HCT116 (cell line): ENCODE data around the gene ATN1. TPM values are rescaled to one million over a fixed set of nuclear protein-coding genes. Genes with fewer than 3 reads are reported as not detected.

Source experiments
- ATAC-seq: fragments of 200-7000 bp; cut with Tn5 transposase; 2 replicates; pipeline ENCODE4 v1.9.1; 2020; ENCODE audit warnings: mild to moderate bottlenecking, moderate library complexity
- BruUV-seq: library from RNA; stranded (reverse); fragments of 400-500 nt; replicated peaks from 2 replicates; lab custom pipeline; 2021; lab: Mats Ljungman, UMichigan
- CTCF ChIA-PET: fragments of 300-600 bp; sonication (Branson Sonifier 250); formaldehyde crosslinking; loops from one replicate; lab custom pipeline; 2021; ENCODE audit warnings: antibody characterized with exemption; lab: Charles Lee
- POLR2A ChIA-PET: fragments of 300-600, 350-600 bp; sonication (Branson Sonifier 250); formaldehyde crosslinking; loops from one replicate; lab custom pipeline; 2021; ENCODE audit warnings: antibody characterized with exemption; lab: Charles Lee
- RAD21 ChIA-PET, 2 experiments: fragments of 300-600 bp; sonication (Branson Sonifier 250); formaldehyde crosslinking; loops; one replicate each; lab custom pipeline; 2023; ENCODE audit warnings: low total read pairs in 2 of 2; ENCODE audit not compliant: uncharacterized antibody in 2 of 2, unreplicated experiment in 2 of 2, low non-redundant PET in 1 of 2; lab: Charles Lee
- DNase-seq: peaks from one replicate; pipeline ENCODE4 v3.0.0-alpha.2; 2010; ENCODE audit warnings: low read depth, low spot score
- H2AFZ ChIP-seq: fragments of 200-600 bp; shearing (Covaris generic), sonication (generic); 2 replicates; pipeline ENCODE4 v1.6.1; 2017; ENCODE audit warnings: low read depth, mixed run types, mixed read lengths, antibody characterized with exemption, low read length; ENCODE audit not compliant: poor library complexity, severe bottlenecking
- H3K27ac ChIP-seq: 2 replicates; pipeline ENCODE4 v1.5.1; 2012; ENCODE audit warnings: low read depth, low read length
- H3K27me3 ChIP-seq: fragments of 200-600 bp; sonication (generic); 2 replicates; pipeline ENCODE4 v1.6.1; 2016; ENCODE audit warnings: mixed run types, low read length, mixed read lengths; ENCODE audit not compliant: insufficient read depth
- H3K36me3 ChIP-seq, 2 experiments: fragments of 200-500 bp in 1 of 2; fragments of 200-600 bp in 1 of 2; sonication (Bioruptor generic) in 1 of 2; sonication (generic) in 1 of 2; 2 replicates each; pipeline versions ENCODE4 v1.5.1 to v1.6.1; 2014 to 2016; ENCODE audit warnings: low read length in 2 of 2, inconsistent platforms in 1 of 2, mixed read lengths in 1 of 2, mixed run types in 1 of 2; ENCODE audit not compliant: insufficient read depth in 2 of 2, control insufficient read depth in 1 of 2
- H3K4me1 ChIP-seq, 2 experiments: fragments of 200-600 bp in 1 of 2; sonication (generic) in 1 of 2; 2 replicates each; pipeline versions ENCODE4 v1.5.1 to v1.6.1; 2012 to 2017; ENCODE audit warnings: low read length in 2 of 2, inconsistent platforms in 1 of 2, mild to moderate bottlenecking in 1 of 2, mixed read lengths in 1 of 2, mixed run types in 1 of 2, moderate library complexity in 1 of 2; ENCODE audit not compliant: insufficient read depth in 2 of 2, control insufficient read depth in 1 of 2
- H3K4me2 ChIP-seq: fragments of 200-600 bp; sonication (generic); 2 replicates; pipeline ENCODE4 v1.6.1; 2017; ENCODE audit warnings: mixed run types, low read length, mixed read lengths
- H3K4me3 ChIP-seq, 2 experiments: fragments of 200-600 bp in 1 of 2; sonication (generic) in 1 of 2; replicated peaks in 1 of 2; 2 replicates each; pipeline ENCODE4 v1.5.1; 2011 to 2016; ENCODE audit warnings: low read length in 2 of 2, control low read depth in 1 of 2, low read depth in 1 of 2, mild to moderate bottlenecking in 1 of 2, mixed read lengths in 1 of 2, mixed run types in 1 of 2
- H3K79me2 ChIP-seq: fragments of 200-600 bp; sonication (generic); 2 replicates; pipeline ENCODE4 v1.6.1; 2017; ENCODE audit warnings: mild to moderate bottlenecking, mixed run types, low read length, moderate library complexity, mixed read lengths; ENCODE audit not compliant: insufficient read depth
- H3K9ac ChIP-seq: fragments of 200-600 bp; sonication (generic); 2 replicates; pipeline ENCODE4 v1.6.1; 2016; ENCODE audit warnings: low read length, mixed read lengths
- H3K9me2 ChIP-seq: fragments of 200-600 bp; sonication (generic), shearing (Covaris generic); 2 replicates; pipeline ENCODE4 v1.6.1; 2017; ENCODE audit warnings: mixed run types, mild to moderate bottlenecking, moderate library complexity; ENCODE audit not compliant: insufficient read depth
- H3K9me3 ChIP-seq, 2 experiments: fragments of 200-500 bp in 1 of 2; fragments of 200-600 bp in 1 of 2; sonication (Bioruptor generic) in 1 of 2; sonication (generic) in 1 of 2; 2 replicates each; pipeline ENCODE4 v1.6.1; 2014 to 2017; ENCODE audit warnings: low read length in 2 of 2, mixed read lengths in 2 of 2, inconsistent platforms in 1 of 2, low read depth in 1 of 2, mild to moderate bottlenecking in 1 of 2, mixed run types in 1 of 2, moderate library complexity in 1 of 2; ENCODE audit not compliant: control insufficient read depth in 1 of 2, insufficient read depth in 1 of 2
- H4K20me1 ChIP-seq: fragments of 200-600 bp; sonication (generic), shearing (Covaris generic); 2 replicates; pipeline ENCODE4 v1.6.1; 2017; ENCODE audit warnings: mixed run types, mild to moderate bottlenecking, moderate library complexity; ENCODE audit not compliant: insufficient read depth
- CEBPB ChIP-seq: IDR thresholded peaks from 2 replicates; pipeline ENCODE4 v1.6.1; 2012; ENCODE audit warnings: low read depth
- CTCF ChIP-seq, 3 experiments: fragments of 200-600 bp in 1 of 3; sonication (generic) in 1 of 3; IDR thresholded peaks in 2 of 3; conservative IDR thresholded peaks in 1 of 3; 2 replicates each; pipeline ENCODE4 v1.5.1; 2012 to 2017; ENCODE audit warnings: low read depth in 2 of 3, low read length in 2 of 3, antibody characterized with exemption in 1 of 3, borderline replicate concordance in 1 of 3, control low read depth in 1 of 3, mild to moderate bottlenecking in 1 of 3, mixed read lengths in 1 of 3, mixed run types in 1 of 3, moderate library complexity in 1 of 3; ENCODE audit not compliant: insufficient read depth in 1 of 3
- ELF1 ChIP-seq: IDR thresholded peaks from 2 replicates; pipeline ENCODE4 v1.6.1; 2012; ENCODE audit warnings: low read depth, borderline replicate concordance
- EZH2 ChIP-seq: fragments of 200-600 bp; sonication (generic); IDR thresholded peaks from 2 replicates; pipeline ENCODE4 v1.6.1; 2017; ENCODE audit warnings: antibody characterized with exemption, mixed run types
- EZH2phosphoT487 ChIP-seq: fragments of 200-600 bp; IDR thresholded peaks from 2 replicates; pipeline ENCODE4 v1.6.1; 2018; ENCODE audit warnings: antibody characterized with exemption, borderline replicate concordance
- FOSL1 ChIP-seq: IDR thresholded peaks from 2 replicates; pipeline ENCODE4 v1.6.1; 2012; ENCODE audit warnings: low read depth
- JUND ChIP-seq: IDR thresholded peaks from 2 replicates; pipeline ENCODE4 v1.6.1; 2012
- POLR2A ChIP-seq: IDR thresholded peaks from 2 replicates; pipeline ENCODE4 v1.7.0; 2011; ENCODE audit warnings: borderline replicate concordance; ENCODE audit not compliant: insufficient read depth, insufficient read length; ENCODE audit errors: extremely low read depth
- POLR2AphosphoS5 ChIP-seq: IDR thresholded peaks from 2 replicates; pipeline ENCODE4 v1.6.1; 2011; ENCODE audit warnings: mild to moderate bottlenecking, low read depth, low read length, moderate library complexity
- SIN3A ChIP-seq: IDR thresholded peaks from 2 replicates; pipeline ENCODE4 v1.6.1; 2012; ENCODE audit warnings: low read depth
- SRF ChIP-seq: IDR thresholded peaks from 2 replicates; pipeline ENCODE4 v1.6.1; 2012; ENCODE audit warnings: low read depth
- TCF7L2 ChIP-seq: IDR thresholded peaks from 2 replicates; pipeline ENCODE4 v1.7.0; 2011; ENCODE audit warnings: borderline replicate concordance, inconsistent platforms; ENCODE audit not compliant: insufficient read depth, insufficient read length; ENCODE audit errors: extremely low read depth
- YY1 ChIP-seq: IDR thresholded peaks from 2 replicates; pipeline ENCODE4 v1.6.1; 2011; ENCODE audit warnings: low read length, low read depth, moderate library complexity, mild to moderate bottlenecking; ENCODE audit not compliant: insufficient replicate concordance; ENCODE audit errors: extremely low read depth
- ZBTB33 ChIP-seq: IDR thresholded peaks from 2 replicates; pipeline ENCODE4 v1.6.1; 2011; ENCODE audit warnings: mild to moderate bottlenecking, low read length, moderate library complexity; ENCODE audit not compliant: insufficient replicate concordance; ENCODE audit errors: extremely low read depth
- ZFX ChIP-seq: fragments of 450-650 bp; IDR thresholded peaks from 2 replicates; pipeline ENCODE4 v1.6.1; 2017
- ZNF274 ChIP-seq: fragments of 200-500 bp; sonication (Bioruptor generic); IDR thresholded peaks from 2 replicates; pipeline ENCODE4 v1.6.1; 2014; ENCODE audit warnings: mild to moderate bottlenecking, low read depth, low read length, inconsistent platforms
- intact Hi-C: fragments of 100-400 bp; cut with micrococcal nuclease; formaldehyde crosslinking; loops from 2 replicates; pipeline ENCODE4 v1.10.0; 2022
- total RNA-seq: library from RNA; stranded (reverse); gene quantifications from one replicate; pipeline ENCODE4 v1.2.1, GENCODE V29; 2021; ENCODE audit not compliant: unreplicated experiment
- TF ChIP-seq, protein P1 (sequence below): IDR thresholded peaks from 2 replicates; pipeline ENCODE4 v1.6.1; 2012; ENCODE audit warnings: low read depth
- TF ChIP-seq, protein P2 (sequence below): IDR thresholded peaks from 2 replicates; pipeline ENCODE4 v1.6.1; 2012

Gene ATN1
- total RNA-seq, 1 experiment from 2014 or later, result 104 TPM

GRCh38 chr12:6980740-6981139, 53.0 kb downstream of the ATN1 start:
- H3K9me3 ChIP-seq, result no peaks in the 10 kb centered on the region
- H3K4me2 ChIP-seq, result no peak overlapping the region
- POLR2A ChIA-PET, result interaction anchor here (0.8 kb wide), 1 partner anchor 38 kb away, joined by 3 read pairs; the partner anchor contains the start of gene LPCAT3
- peaks cover 44 to 49% of the 10 kb centered on the region in 2 experiments; a peak in 3 of 4 replicates for H3K36me3 ChIP-seq
- H3K27ac ChIP-seq, result no peak overlapping the region
- H3K9ac ChIP-seq, result no peak overlapping the region
- ATAC-seq (no peak), DNase-seq (no peak)
- peaks cover 3% of the 10 kb centered on the region; the same call in 1 of the 2 replicates for H3K79me2 ChIP-seq
- H3K4me3 ChIP-seq, result no peak overlapping the region
- no peak overlapping the region for H2AFZ ChIP-seq
- TF ChIP-seq JUND (no peak), TCF7L2 (no peak), SIN3A (no peak), ZNF274 (no peak), CEBPB (no peak), YY1 (no peak), ZFX (no peak), ELF1 (no peak), SRF (no peak), POLR2AphosphoS5 (no peak), EZH2phosphoT487 (no peak), ZBTB33 (no peak), EZH2 (no peak), CTCF (IDR thresholded peaks at IDR 0.05 in 2 of 3, conservative IDR thresholded peaks at IDR 0.05 in 1 of 3; ENCODE audit: borderline replicate concordance in 1 of 3, insufficient read depth in 1 of 3, low read depth in 2 of 3, low read length in 2 of 3) (no peak), FOSL1 (no peak), POLR2A (no peak)
- TF ChIP-seq, protein P1, sequence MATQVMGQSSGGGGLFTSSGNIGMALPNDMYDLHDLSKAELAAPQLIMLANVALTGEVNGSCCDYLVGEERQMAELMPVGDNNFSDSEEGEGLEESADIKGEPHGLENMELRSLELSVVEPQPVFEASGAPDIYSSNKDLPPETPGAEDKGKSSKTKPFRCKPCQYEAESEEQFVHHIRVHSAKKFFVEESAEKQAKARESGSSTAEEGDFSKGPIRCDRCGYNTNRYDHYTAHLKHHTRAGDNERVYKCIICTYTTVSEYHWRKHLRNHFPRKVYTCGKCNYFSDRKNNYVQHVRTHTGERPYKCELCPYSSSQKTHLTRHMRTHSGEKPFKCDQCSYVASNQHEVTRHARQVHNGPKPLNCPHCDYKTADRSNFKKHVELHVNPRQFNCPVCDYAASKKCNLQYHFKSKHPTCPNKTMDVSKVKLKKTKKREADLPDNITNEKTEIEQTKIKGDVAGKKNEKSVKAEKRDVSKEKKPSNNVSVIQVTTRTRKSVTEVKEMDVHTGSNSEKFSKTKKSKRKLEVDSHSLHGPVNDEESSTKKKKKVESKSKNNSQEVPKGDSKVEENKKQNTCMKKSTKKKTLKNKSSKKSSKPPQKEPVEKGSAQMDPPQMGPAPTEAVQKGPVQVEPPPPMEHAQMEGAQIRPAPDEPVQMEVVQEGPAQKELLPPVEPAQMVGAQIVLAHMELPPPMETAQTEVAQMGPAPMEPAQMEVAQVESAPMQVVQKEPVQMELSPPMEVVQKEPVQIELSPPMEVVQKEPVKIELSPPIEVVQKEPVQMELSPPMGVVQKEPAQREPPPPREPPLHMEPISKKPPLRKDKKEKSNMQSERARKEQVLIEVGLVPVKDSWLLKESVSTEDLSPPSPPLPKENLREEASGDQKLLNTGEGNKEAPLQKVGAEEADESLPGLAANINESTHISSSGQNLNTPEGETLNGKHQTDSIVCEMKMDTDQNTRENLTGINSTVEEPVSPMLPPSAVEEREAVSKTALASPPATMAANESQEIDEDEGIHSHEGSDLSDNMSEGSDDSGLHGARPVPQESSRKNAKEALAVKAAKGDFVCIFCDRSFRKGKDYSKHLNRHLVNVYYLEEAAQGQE, result no peak
- TF ChIP-seq, protein P2, sequence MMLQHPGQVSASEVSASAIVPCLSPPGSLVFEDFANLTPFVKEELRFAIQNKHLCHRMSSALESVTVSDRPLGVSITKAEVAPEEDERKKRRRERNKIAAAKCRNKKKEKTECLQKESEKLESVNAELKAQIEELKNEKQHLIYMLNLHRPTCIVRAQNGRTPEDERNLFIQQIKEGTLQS, result no peak
- RAD21 ChIA-PET, result no interaction called here
- intact Hi-C loops, result no loop called here
- no peaks in the 10 kb centered on the region for H3K27me3 ChIP-seq
- CTCF ChIA-PET, result no interaction called here
- H4K20me1 ChIP-seq, result no peaks in the 10 kb centered on the region
- BruUV-seq, result no TSS peak
- no peaks in the 10 kb centered on the region for H3K4me1 ChIP-seq
- no peaks in the 10 kb centered on the region for H3K9me2 ChIP-seq
